Measurements from ENCODE around the gene PRDM5.
"Not testable (repeated sequence)": the region's sequence is repeated elsewhere in the genome, so short reads cannot be mapped to it uniquely, and the experiment has no call there.

DNA sequence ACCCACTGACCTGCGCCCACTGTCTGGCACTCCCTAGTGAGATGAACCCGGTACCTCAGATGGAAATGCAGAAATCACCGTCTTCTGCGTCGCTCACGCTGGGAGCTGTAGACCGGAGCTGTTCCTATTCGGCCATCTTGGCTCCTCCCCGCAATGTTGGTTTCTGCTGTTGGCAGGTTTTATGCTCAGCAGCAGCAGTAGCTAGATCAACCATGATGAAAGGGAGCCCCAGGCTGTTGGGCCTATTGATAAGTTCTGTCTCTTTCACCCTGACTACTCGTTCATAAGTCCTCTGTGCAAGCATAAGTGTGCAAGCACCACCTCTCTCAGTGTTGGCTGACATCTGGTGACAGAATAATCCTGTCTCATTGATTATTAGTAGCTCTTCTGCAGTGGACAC, 274.2 kb downstream of the PRDM5 start:
- not testable (repeated sequence) for TF ChIP-seq POLR2A, POLR2AphosphoS5 (IDR thresholded peaks at IDR 0.05; ENCODE audit: low read depth, low read length)

Measured in GM12891 (cell line).